Skin of body (tissue), 2 donors: Measurements from ENCODE around the gene DUSP18. TPM values are rescaled to one million over a fixed set of nuclear protein-coding genes. Genes with fewer than 3 reads are reported as not detected.
"Not testable (repeated sequence)": the region's sequence is repeated elsewhere in the genome, so short reads cannot be mapped to it uniquely, and the experiment has no call there.

Experiments used
- DNase-seq: peaks from one replicate; lab custom pipeline; 2025; lab: John Stamatoyannopoulos, UW
- total RNA-seq: library from RNA; depleted of rRNA; stranded (reverse); fragments of >200 nt; gene quantifications from one replicate; pipeline ENCODE4 v1.2.3, GENCODE V29; 2014

DUSP18 gene
- total RNA-seq, 1 donor from 2014 or later: 5.5 TPM

DNA sequence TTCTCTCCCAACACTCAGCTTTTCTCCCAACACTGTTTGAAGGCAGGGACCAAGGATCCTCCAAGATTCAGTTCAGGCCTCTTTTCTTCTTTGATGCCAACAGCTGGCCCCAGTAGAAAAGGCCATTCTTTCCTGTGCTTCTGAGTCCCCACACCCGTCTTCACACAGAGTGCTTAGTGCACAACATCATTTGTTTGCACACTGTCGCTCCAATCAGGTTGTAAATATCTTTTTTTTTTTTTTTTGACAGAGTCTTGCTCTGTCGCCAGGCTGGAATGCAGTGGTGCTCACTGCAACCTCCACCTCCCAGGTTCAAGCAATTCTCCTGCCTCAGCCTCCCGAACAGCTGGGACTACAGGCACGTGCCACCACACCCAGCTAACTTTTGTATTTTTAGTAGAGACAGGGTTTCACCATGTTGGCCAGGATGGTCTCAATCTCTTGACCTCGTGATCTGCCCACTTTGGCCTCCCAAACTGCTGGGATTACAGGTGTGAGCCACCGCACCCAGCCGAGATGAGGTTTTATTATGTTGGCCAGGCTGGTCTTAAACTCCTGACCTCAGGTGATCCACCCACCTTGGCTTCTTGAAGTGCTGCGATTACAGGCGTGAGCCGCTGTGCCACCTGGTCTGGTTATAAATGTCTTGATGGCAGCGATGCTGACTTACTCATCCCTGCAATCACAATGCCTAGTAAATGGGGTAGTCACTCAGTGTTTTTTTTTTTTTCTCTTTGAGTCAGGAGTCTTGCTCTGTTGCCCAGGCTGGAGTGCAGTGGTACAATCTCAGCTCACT, 12.4 kb upstream of the DUSP18 start:
- DNase-seq: not testable (repeated sequence)

- DNase-seq: not testable (repeated sequence)
Observed at GRCh38 chr22:30676565-30676964, 8.9 kb upstream of the DUSP18 start.

DNA sequence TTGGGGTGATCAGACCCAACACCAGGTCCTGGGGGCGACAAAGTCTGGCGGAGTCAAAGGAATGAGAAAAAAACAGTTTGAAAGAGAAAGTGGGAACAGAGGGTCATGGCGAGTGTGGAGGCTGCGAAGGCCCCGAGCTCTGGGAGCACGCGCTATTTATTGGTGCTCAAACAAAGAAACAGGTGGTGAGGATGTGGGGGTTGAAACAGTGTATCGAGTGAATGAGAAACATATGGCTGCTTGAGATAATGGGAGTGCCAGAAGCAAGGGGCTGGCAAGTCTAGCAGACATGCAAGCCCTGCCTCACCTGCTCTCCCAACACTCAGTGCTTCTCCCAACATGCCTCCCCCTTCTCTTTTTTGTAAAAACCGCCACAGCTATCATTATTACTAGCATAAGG, 7.8 kb upstream of the DUSP18 start:
- no peak for DNase-seq

DNA sequence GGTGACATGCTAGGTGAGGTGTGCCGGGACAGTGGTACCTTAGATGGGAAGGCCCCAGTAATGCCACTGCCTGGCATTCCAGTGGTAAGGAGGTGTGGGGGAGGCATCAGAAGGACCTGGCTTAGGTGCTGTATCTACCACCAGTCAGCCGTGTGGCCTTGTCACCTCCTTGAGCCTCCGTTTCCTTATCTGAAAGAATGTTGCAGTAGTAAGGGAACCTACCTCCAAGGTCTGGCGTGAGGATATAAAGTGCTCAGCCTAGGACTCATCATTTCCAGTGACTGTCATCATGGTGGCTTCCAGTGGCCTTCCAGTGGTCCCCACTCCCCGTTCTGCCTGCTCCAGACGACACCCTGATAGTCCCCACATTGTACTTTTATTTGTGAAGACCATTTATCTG, 6.8 kb upstream of the DUSP18 start:
- DNase-seq: no peak

DNA sequence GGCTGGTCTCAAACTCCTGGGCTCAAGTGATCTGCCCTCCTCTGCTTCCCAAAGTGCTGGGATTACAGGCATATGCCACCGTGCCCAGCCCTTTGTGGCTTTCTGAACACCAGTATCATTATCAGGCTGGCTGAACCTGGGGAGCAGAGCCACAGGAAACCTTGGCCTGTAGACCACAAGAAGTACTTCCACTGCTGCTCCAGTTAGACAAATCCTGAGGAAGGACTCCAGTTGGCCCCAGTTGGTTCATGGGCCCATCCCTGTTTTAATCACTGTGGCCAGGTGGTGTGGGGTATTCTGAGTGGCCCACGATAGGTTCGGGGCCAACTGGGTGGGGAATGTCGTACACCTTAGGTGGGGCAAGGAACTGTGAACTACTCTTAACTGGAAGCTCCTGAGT, 5.5 kb upstream of the DUSP18 start:
- DNase-seq: no peak

- no peak for DNase-seq
Observed at GRCh38 chr22:30671071-30671470, 3.4 kb upstream of the DUSP18 start.

DNA sequence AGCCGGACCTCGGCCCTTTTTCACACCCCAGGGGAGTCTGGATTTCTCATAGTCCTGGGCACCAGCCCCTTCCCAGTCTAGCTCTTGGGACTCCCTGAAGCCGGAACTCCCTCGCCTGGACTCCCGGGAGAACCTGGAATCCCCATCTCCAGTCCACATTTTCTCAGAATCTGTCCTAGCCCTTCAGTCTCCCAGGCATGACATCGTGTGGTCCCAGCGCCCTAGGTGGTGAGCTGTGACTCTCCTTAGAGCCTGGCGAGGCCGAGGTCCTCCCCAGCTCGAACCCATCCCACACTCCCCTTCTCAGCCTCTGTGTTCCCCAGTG, 673 bp upstream of the DUSP18 start:
- no peak for DNase-seq

GRCh38 chr22:30667107-30667493, 575 bp downstream of the DUSP18 start:
- DNase-seq: no peak

GRCh38 chr22:30665786-30666185, 1.9 kb downstream of the DUSP18 start:
- no peak for DNase-seq

DNA sequence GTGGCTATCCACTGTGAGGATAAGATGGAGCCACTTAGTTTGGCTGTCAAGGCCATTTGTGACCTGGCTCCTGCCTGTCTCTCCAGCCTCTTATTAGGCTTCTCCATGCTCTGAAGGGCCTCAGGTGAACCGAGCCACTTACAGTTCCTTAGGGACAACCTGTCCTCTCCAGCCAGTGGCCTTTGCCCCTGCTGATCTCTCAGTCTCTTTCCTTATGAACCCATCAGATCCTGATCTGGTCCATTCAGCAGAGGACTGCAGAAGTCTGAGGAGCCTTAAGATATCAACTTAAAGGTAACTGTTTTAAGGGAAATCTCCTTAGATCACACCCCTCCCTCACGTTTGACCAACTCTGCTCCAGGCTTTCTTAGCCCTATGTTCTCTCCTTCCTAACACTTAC, 2.4 kb downstream of the DUSP18 start:
- DNase-seq: no peak

- DNase-seq: no peak
Observed at GRCh38 chr22:30664798-30665197, 2.9 kb downstream of the DUSP18 start.

DNA sequence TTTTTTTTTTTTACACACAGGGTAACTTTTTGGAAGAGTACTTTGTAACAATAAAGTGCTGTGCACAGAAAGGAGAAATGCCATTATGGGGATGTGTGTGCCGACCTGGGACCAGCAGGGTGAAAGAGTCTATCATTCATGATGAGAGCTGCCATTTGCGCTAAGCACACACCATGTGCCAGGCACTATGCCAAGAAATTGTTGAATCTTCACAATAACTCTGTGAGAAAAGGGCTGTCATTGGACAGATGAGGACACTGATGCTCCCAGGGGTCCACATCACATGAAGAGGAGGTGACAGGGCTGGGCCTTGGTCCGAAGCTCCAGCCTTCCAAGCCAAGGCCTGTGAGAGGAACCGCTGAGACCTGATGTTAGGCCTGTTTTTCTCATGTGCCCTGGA, 5.6 kb downstream of the DUSP18 start:
- DNase-seq: no peak

DNA sequence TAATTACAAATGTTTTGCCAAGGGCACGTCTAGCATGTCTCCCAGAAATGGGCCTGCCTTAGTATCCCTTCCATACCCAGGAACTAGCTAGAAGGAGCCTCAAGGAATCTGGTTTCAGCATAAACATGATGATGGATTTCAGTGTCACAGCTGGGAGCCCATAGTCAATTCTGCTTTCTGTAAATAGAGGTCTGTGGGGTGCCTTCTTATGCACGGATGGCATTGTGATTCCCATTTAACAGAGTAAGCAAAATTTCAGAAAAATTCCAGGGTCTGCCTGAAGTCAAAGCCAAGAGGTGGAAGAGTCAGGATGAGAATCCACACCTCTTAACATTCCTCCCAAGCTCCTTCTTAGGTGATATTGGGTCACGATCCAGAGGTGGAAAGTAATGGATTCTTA, 12.1 kb downstream of the DUSP18 start:
- DNase-seq: no peak

- DNase-seq: no peak
Observed at GRCh38 chr22:30654361-30654760, 13.3 kb downstream of the DUSP18 start.

DNA sequence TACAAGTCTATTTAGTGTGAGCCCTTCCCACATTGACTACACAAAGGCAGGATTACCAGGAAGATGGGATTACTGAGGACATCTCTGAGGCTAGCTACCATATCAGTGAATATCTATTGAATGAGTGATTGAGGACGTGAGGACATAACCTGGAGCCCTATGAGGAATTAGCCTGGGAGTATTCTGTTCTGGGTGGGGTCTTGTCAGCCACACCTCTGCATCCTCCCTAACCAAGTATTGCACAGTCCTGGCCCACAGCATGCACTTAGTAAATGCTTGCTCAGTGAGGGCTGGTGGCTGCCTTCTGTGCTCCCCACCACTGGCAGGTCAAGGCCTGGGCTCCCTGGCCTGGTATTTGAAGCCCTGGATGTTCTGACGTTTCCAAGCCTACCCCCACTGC, 14.8 kb downstream of the DUSP18 start:
- no peak for DNase-seq

- DNase-seq: peak; percentile 13
Observed at GRCh38 chr22:30650508-30651116, 17.1 kb downstream of the DUSP18 start.

- DNase-seq: no peak
Observed at GRCh38 chr22:30649430-30650007, 18.2 kb downstream of the DUSP18 start.

DNA sequence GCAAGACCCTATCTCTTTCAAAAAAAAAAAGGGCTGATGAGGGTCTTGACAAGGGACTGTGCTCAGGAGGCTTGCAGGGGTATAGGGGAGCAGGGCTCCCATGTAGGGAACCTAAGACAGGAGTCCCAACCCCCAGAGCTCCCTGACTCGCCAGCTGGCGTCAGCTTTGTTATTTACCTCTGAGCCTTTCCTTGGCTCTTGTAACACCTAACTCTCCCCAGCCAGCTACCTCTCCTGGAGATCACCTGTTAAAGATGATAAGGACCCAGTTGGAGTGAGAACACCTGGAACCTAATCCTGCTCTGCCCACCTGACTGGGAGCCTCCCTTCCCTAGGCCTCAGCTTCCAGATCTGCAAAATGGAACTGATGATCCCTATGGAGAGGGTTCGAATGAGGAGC, 18.9 kb downstream of the DUSP18 start:
- DNase-seq: no peak

DNA sequence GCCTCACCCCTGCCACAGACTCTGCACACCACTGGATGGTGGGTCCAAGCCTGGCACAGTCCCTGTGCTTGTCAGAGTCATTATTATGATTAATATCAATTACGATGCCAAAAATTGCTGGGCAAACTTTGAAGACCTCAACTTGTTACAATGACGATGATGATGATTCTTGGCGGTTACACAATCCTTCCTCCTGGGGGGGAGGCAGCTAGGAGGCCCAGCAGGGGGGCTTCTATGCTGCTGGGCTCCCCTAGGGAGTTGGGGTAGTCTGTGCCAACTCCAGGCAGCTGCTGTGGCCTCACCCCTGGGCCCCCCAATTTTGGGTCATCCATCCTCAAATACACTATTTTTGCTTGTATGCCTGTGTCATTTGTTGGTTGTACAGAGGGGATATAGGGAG, 20.1 kb downstream of the DUSP18 start:
- no peak for DNase-seq

- no peak for DNase-seq
Observed at GRCh38 chr22:30646518-30647160, 21.0 kb downstream of the DUSP18 start.

GRCh38 chr22:30643055-30643875, 24.4 kb downstream of the DUSP18 start:
- DNase-seq: no peak
